Liver (tissue), 9 donors: ENCODE data around the gene NINJ1. TPM values are rescaled to one million over a fixed set of nuclear protein-coding genes. Genes with fewer than 3 reads are reported as not detected.
A peak's percentile ranks its signal among the peaks of the same experiment; 100 is the strongest.
"Not testable (repeated sequence)": the region's sequence is repeated elsewhere in the genome, so short reads cannot be mapped to it uniquely, and the experiment has no call there.

Experiments used
- DNase-seq: peaks from one replicate; pipeline ENCODE4 v3.0.0-alpha.2; 2017; ENCODE audit warnings: low spot score
- H3K27ac ChIP-seq, 2 donors: one replicate each; pipeline ENCODE4 v1.7.0; 2013; ENCODE audit warnings: inconsistent platforms in 2 of 2, low read length in 2 of 2, control low read depth in 1 of 2, low read depth in 1 of 2, mild to moderate bottlenecking in 1 of 2
- H3K27me3 ChIP-seq, 4 donors: one replicate each; pipeline versions ENCODE4 v1.6.1 to v1.7.0; 2013; ENCODE audit warnings: low read length in 3 of 4, inconsistent platforms in 1 of 4, mild to moderate bottlenecking in 1 of 4, moderate library complexity in 1 of 4; ENCODE audit not compliant: control insufficient read depth in 4 of 4, insufficient read depth in 4 of 4
- H3K36me3 ChIP-seq, 4 donors: one replicate each; pipeline versions ENCODE4 v1.6.1 to v1.7.0; 2013; ENCODE audit warnings: low read length in 3 of 4, mild to moderate bottlenecking in 3 of 4, low read depth in 1 of 4, moderate library complexity in 1 of 4; ENCODE audit not compliant: control insufficient read depth in 4 of 4, insufficient read depth in 3 of 4
- H3K4me1 ChIP-seq, 4 donors: one replicate each; pipeline versions ENCODE4 v1.6.1 to v1.7.0; 2013; ENCODE audit warnings: low read length in 3 of 4, mild to moderate bottlenecking in 3 of 4, moderate library complexity in 1 of 4; ENCODE audit not compliant: control insufficient read depth in 4 of 4, insufficient read depth in 4 of 4
- H3K4me3 ChIP-seq, 3 donors: one replicate each; pipeline versions ENCODE4 v1.6.1 to v1.7.0; 2013; ENCODE audit warnings: low read length in 3 of 3, control low read depth in 1 of 3, low read depth in 1 of 3, mild to moderate bottlenecking in 1 of 3
- H3K9ac ChIP-seq, 2 donors: one replicate each; pipeline ENCODE4 v1.7.0; 2013; ENCODE audit warnings: low read length in 2 of 2, mild to moderate bottlenecking in 2 of 2, moderate library complexity in 2 of 2, control low read depth in 1 of 2, low read depth in 1 of 2
- H3K9me3 ChIP-seq, 4 donors: one replicate each; pipeline versions ENCODE4 v1.6.1 to v1.7.0; 2013; ENCODE audit warnings: low read length in 3 of 4; ENCODE audit not compliant: control insufficient read depth in 4 of 4
- ATF3 ChIP-seq: IDR thresholded peaks from 2 replicates; pipeline ENCODE4 v1.6.1; 2016; ENCODE audit warnings: antibody characterized with exemption
- EGR1 ChIP-seq, 2 donors: IDR thresholded peaks; 2 replicates each; pipeline ENCODE4 v1.6.1; 2016 to 2018; ENCODE audit warnings: antibody characterized with exemption in 2 of 2, low read depth in 2 of 2
- FOXA1 ChIP-seq: IDR thresholded peaks from 2 replicates; pipeline ENCODE4 v1.6.1; 2016; ENCODE audit warnings: antibody characterized with exemption
- FOXA2 ChIP-seq: IDR thresholded peaks from 2 replicates; pipeline ENCODE4 v1.6.1; 2016; ENCODE audit warnings: antibody characterized with exemption
- HNF4A ChIP-seq, 2 donors: conservative IDR thresholded peaks; 2 replicates each; pipeline ENCODE4 v1.6.1; 2016; ENCODE audit warnings: antibody characterized with exemption in 2 of 2, mild to moderate bottlenecking in 2 of 2
- HNF4G ChIP-seq: IDR thresholded peaks from 2 replicates; pipeline ENCODE4 v1.6.1; 2016; ENCODE audit warnings: antibody characterized with exemption
- JUND ChIP-seq, 2 donors: IDR thresholded peaks; 2 replicates each; pipeline ENCODE4 v1.6.1; 2016; ENCODE audit warnings: antibody characterized with exemption in 2 of 2
- MAX ChIP-seq: IDR thresholded peaks from 2 replicates; pipeline ENCODE4 v1.6.1; 2016; ENCODE audit warnings: antibody characterized with exemption
- RAD21 ChIP-seq, 2 donors: IDR thresholded peaks; 2 replicates each; pipeline ENCODE4 v1.6.1; 2016; ENCODE audit warnings: antibody characterized with exemption in 2 of 2, mild to moderate bottlenecking in 2 of 2
- REST ChIP-seq: IDR thresholded peaks from 2 replicates; pipeline ENCODE4 v1.6.1; 2016; ENCODE audit warnings: antibody characterized with exemption, mild to moderate bottlenecking
- RXRA ChIP-seq, 2 donors: IDR thresholded peaks; 2 replicates each; pipeline ENCODE4 v1.6.1; 2017 to 2018; ENCODE audit warnings: antibody characterized with exemption in 2 of 2, mild to moderate bottlenecking in 1 of 2
- SP1 ChIP-seq: IDR thresholded peaks from 2 replicates; pipeline ENCODE4 v1.6.1; 2018; ENCODE audit warnings: antibody characterized with exemption, mild to moderate bottlenecking
- YY1 ChIP-seq: IDR thresholded peaks from 2 replicates; pipeline ENCODE4 v1.6.1; 2016; ENCODE audit warnings: antibody characterized with exemption, mild to moderate bottlenecking
- WGBS: extraction: QIAGEN DNeasy Blood & Tissue Kit; methylation state at CpG from one replicate; pipeline ENCODE4 v1.1.7; 2013; 5-methylcytosine and 5-hydroxymethylcytosine counted together
- polyA plus RNA-seq, 2 donors: library from polyadenylated mRNA; stranded (reverse) in 1 of 2; unstranded in 1 of 2; fragments of 200-250 nt in 1 of 2; fragments of >200 nt in 1 of 2; fragmentation: Nextera tagmentation in 1 of 2; extraction: Ambion mirVana in 1 of 2; gene quantifications; one replicate each; pipeline versions ENCODE4 v1.2.1 to v1.2.3, GENCODE V29; 2013 to 2015
- total RNA-seq, 2 donors: library from RNA; depleted of rRNA; stranded (reverse); fragments of >200 nt; gene quantifications; one replicate each; pipeline ENCODE4 v1.2.3, GENCODE V29; 2014
- TF ChIP-seq, protein P1 (sequence below): fragments of 150-350 bp; IDR thresholded peaks from 2 replicates; pipeline ENCODE4 v1.5.1; 2017; ENCODE audit warnings: improper control_type of control experiment, low read depth, low read length; ENCODE audit not compliant: missing input control
- donor health status: healthy.
- donor health status: healthy.
- donor health status: healthy.
- donor health status: healthy.
- donor health status: healthy.

Gene NINJ1
- total and polyA plus RNA-seq, 4 donors: 31.2 to 72.1 (median 55.2) TPM

DNA sequence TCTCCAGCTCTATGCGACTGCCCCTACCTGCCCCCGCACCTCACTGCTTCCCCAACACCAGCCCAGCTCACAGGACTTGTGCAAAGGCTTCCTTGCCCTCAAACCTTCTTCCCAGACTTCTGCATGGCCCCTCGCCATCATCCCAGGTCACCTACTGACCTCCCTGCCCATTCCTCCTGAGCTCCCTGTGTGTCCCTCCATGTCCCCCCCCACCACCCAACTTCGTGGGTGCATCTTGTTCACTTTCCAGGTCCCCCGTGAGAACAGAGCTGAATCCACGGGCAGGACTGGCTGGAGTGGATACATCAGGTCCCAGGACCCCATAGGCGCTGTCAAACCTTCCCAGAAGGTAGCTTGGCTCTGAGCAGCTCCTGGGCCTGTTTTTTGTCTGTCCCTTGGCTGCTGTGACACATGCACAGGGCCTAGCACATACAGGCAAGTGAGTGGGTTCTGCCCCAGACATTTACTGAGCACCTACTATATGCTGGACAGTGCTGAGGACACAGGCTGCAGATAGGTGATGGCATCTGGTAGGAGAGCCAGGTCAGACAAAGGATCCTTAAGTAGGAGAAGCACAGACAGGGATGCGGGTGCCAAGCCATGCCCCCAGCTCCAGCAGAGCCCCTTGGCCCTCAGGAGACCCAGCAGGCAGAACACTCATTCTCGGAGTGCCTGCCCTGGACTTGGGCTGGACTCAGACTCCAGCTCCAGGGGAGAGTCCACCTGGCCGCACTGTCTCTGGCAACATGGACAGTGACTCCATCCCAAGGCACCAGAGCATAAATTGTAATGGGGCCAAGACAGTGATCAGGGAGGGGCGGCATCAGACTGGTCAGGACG is 15.0 kb downstream of the NINJ1 start:
- H3K27ac ChIP-seq: peak overlapping the region; percentile 83 to 84
- peaks cover 0 to 23% (median 16%) of the 10 kb centered on the region in 4 donors for H3K4me1 ChIP-seq
- TF ChIP-seq MAX (no peak), HNF4A (conservative IDR thresholded peaks at IDR 0.05) (peak in 1 of 2 donors; percentile 17)
- no peak overlapping the region for H3K9ac ChIP-seq
- 83% methylated on average over 12 of the region's 12 CpGs for WGBS
- no peak for DNase-seq
- H3K4me3 ChIP-seq: no peak overlapping the region
- peaks cover 0 to 12% (median 8%) of the 10 kb centered on the region in 4 donors for H3K36me3 ChIP-seq
- H3K9me3 ChIP-seq: no peaks in the 10 kb centered on the region
- no peaks in the 10 kb centered on the region for H3K27me3 ChIP-seq

- no peak overlapping the region for H3K27ac ChIP-seq
- whole genome bisulfite sequencing: 95% methylated on average over 12 of the region's 12 CpGs
- no peak overlapping the region for H3K4me3 ChIP-seq
- no peak for TF ChIP-seq FOXA2
- no peak for TF ChIP-seq HNF4G
- no peak for TF ChIP-seq EGR1 (IDR thresholded peaks at IDR 0.05; ENCODE audit: low read depth in 2 of 2)
- TF ChIP-seq RAD21 (IDR thresholded peaks at IDR 0.05): no peak
- TF ChIP-seq REST: no peak
- no peak for TF ChIP-seq SP1
- no peak for TF ChIP-seq MAX
- no peak for TF ChIP-seq ATF3
- no peak for TF ChIP-seq FOXA1
- no peak for TF ChIP-seq HNF4A (conservative IDR thresholded peaks at IDR 0.05)
- TF ChIP-seq JUND (IDR thresholded peaks at IDR 0.05): no peak
- TF ChIP-seq, protein P1, sequence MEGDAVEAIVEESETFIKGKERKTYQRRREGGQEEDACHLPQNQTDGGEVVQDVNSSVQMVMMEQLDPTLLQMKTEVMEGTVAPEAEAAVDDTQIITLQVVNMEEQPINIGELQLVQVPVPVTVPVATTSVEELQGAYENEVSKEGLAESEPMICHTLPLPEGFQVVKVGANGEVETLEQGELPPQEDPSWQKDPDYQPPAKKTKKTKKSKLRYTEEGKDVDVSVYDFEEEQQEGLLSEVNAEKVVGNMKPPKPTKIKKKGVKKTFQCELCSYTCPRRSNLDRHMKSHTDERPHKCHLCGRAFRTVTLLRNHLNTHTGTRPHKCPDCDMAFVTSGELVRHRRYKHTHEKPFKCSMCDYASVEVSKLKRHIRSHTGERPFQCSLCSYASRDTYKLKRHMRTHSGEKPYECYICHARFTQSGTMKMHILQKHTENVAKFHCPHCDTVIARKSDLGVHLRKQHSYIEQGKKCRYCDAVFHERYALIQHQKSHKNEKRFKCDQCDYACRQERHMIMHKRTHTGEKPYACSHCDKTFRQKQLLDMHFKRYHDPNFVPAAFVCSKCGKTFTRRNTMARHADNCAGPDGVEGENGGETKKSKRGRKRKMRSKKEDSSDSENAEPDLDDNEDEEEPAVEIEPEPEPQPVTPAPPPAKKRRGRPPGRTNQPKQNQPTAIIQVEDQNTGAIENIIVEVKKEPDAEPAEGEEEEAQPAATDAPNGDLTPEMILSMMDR: no peak
- no peak for TF ChIP-seq YY1
- no peak for TF ChIP-seq RXRA (IDR thresholded peaks at IDR 0.05)
- H3K36me3 ChIP-seq: peaks cover 0 to 7% (median under 1%) of the 10 kb centered on the region in 4 donors
- peaks cover 0 to 23% (median 16%) of the 10 kb centered on the region in 4 donors for H3K4me1 ChIP-seq
- no peaks in the 10 kb centered on the region for H3K27me3 ChIP-seq
- DNase-seq: no peak
- no peaks in the 10 kb centered on the region for H3K9me3 ChIP-seq
- H3K9ac ChIP-seq: no peak overlapping the region
Measured at GRCh38 chr9:93117924-93118862, 15.9 kb downstream of the NINJ1 start.

DNA sequence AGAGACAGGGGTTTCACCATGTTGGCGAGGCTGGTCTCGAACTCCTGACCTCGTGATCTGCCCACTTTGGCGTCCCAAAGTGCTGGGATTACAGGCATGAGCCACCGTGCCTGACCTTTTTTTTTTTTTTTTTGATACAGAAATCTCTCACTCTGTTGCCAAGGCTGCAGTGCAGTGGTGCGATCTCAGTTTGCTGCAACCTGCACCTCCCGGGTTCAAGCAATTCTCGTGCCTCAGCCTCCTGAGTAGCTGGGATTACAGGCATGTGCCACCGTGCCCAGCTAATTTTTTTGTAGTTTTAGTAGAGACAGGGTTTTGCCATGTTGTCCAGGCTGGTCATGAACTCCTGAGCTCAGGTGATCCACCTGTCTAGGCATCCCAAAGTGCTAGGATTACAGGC is 16.5 kb downstream of the NINJ1 start:
- not testable (repeated sequence) for DNase-seq, H3K9me3 ChIP-seq

More for the DNA sequence above, 16.5 kb downstream of the NINJ1 start:
- not testable (repeated sequence) for H3K27ac ChIP-seq, H3K27me3 ChIP-seq, H3K36me3 ChIP-seq, H3K9ac ChIP-seq, H3K4me3 ChIP-seq
- 92% methylated on average over 9 of the region's 9 CpGs for WGBS
- peaks cover 0 to 23% (median 16%) of the 10 kb centered on the region in 4 donors for H3K4me1 ChIP-seq
